Hematopoietic multipotent progenitor cell treated with erythropoietin and hydrocortisone succinate and interleukin-3 and kit ligand, for 6 days (in vitro differentiated cells): ENCODE measurements around the gene PLB1.

Source experiments
- DNase-seq: peaks from one replicate; pipeline ENCODE4 v3.0.0-alpha.2; 2015

PLB1 gene

GRCh38 chr2:28593160-28593755 is 97.4 kb downstream of the PLB1 start:
- DNase-seq = no peak

- no peak for DNase-seq
Observed at GRCh38 chr2:28594000-28594331, 98.1 kb downstream of the PLB1 start.

DNA sequence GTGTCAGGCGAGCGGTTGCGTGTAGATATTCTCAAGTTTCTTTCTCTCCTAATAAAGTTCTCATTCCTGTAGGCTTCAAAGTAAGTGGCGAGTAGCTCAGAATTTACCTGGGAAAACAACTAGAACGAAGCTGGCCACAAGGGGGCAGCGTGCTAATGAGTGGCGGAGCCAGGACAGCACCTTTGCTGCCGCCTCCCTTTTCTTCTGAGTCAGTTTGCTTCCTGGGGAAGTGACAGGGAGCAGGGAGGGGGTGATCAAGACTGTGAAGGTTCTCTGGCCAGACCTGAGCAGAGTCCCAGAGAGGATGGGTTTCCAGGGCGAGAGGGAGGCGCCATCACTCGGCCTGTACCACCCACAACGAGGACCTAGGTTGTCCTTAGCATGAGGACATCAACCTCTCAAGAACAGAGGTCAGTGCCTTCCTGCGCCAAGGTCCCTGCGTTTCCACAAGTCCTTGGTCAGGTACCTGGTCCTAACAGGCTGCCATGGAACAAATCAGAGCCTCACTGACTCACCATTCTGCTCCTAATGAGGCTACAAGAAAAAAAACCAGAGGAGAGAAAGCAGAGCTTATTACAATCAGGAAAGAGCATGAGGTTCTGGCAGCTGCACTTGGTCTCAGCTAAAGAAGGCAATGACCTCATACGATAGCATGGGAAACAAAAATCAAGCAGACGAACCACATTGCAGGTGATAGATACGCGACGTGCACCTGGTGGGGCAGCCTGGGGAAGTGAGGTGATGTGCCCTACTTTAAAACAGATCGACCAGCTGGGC is 98.7 kb downstream of the PLB1 start:
- peak; percentile 89 for DNase-seq

DNA sequence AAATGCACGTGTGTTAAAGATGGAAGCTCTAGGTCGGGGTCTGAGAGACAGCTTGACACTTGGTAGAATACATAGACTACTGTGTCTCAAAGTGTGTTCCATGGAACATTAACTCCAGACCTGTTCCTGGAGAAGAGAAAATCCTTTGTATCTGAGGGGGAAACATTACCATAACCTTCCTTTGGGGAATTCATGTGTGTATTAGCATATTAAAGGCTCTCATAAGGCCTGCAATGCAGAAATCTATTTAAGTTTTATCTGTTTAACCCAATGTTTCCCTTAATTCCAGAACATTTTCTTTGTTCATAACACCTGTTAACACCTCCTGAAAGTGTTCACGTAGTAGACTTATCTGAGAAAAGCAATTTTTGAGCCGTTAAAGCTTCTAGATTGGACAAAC is 99.5 kb downstream of the PLB1 start:
- no peak for DNase-seq

DNA sequence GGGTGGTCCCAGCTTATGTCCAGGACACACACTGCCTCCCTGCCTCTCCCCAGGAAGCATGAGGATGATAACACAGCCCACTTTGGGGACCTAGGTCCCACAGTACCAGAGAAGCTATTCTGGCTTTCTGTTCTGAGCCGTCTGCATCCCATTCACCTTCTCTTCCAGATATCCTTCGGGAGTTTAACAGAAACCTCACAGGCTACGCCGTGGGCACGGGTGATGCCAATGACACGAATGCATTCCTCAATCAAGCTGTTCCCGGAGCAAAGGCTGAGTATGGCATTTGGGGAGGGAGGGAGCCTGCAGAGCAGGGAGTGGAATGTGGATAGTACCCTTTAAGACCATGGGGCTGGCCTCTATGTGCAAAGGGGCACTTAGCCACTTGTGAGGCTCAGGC is 102.6 kb downstream of the PLB1 start:
- no peak for DNase-seq

DNA sequence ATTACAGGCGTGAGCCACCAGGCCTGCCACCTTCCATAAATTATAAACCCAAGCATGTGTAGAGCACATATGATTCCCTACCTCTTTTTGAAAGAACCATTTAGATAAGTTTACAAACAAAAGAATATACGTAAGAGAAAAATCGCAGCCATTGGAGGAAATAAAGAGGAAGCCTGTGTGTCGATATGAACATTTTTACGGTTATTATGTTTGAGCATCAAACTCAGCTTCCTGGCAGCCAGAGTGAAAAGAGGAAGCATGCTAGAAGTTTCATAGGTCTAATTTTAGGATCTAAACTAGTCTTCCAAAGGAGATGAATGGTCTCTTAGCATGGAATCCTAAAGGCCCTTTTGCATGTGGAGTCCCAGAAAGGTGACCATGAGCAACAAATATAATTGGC is 104.3 kb downstream of the PLB1 start:
- DNase-seq = peak; percentile 15

- peak; percentile 39 for DNase-seq
Observed at GRCh38 chr2:28601616-28602015, 105.8 kb downstream of the PLB1 start.

GRCh38 chr2:28602136-28602660 is 106.3 kb downstream of the PLB1 start:
- DNase-seq = no peak

- DNase-seq = peak; percentile 26
Observed at GRCh38 chr2:28602751-28603639, 107.1 kb downstream of the PLB1 start.

GRCh38 chr2:28603821-28604220 is 108.0 kb downstream of the PLB1 start:
- no peak for DNase-seq

- DNase-seq = no peak
Observed at GRCh38 chr2:28604284-28604843, 108.5 kb downstream of the PLB1 start.

- DNase-seq = no peak
Observed at GRCh38 chr2:28606986-28607441, 111.2 kb downstream of the PLB1 start.

DNA sequence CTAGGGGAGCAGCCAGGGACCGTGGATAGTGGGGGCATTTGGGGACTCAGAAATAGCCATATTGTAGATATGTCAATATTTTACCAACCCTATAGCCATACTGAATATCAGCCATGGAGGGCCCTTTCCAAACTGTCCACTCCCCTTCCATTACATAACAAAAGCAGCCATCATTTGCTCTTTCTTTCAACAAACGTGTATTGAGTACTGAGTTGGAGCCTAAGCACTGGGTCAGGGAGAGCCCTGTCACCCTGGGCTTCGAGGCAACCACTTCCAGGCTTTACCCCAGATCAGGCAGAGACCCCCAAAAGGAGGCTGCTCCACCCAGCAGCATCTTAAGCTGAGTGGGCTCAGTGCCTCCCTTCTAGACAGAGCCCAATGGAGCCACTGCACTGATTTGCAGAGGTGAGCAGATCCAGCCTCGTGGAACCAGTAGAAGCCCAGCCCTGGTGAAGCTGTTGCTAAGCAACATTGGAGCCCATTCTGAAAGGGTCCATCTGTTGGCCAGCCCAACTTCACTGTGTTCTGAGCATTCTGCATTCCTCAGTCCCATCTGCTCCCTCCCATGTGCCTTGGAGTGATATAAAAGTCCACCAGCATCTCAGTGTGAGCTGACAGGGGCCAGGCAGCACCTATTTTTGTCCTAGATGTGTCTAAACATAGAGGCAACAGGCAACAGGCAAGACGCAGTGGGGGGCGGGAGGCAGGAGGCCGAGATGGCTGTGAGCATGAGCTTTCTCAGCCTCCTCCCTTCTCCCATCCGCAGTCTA is 112.1 kb downstream of the PLB1 start:
- DNase-seq = no peak

- DNase-seq = no peak
Observed at GRCh38 chr2:28608500-28609424, 112.9 kb downstream of the PLB1 start.

GRCh38 chr2:28610583-28611201 is 114.8 kb downstream of the PLB1 start:
- DNase-seq = no peak

- no peak for DNase-seq
Observed at GRCh38 chr2:28612131-28612812, 116.4 kb downstream of the PLB1 start.

GRCh38 chr2:28613186-28613585 is 117.3 kb downstream of the PLB1 start:
- no peak for DNase-seq

- DNase-seq = no peak
Observed at GRCh38 chr2:28613633-28614501, 118.0 kb downstream of the PLB1 start.

DNA sequence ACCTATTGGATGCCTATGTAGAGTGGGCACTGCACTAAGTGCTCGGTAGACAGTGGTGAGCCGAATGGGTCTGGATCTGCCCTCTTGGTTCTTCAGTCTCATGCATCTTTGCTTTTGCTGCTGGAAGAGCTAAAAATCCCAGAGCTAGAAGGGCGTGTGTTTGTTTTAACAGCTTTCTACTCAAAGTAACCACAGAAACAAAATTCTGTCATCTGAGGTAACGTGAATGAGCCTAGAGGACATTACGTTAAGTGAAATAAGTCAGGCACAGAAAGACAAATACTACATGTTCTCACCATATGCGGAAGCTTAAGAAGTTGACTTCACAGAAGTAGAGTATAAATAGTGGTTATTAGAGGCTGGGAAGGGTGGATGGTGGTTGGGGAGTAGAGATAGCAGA is 119.8 kb downstream of the PLB1 start:
- DNase-seq = no peak
